A673 (cell line): Measurements from ENCODE around the gene HNF1B. TPM values are rescaled to one million over a fixed set of nuclear protein-coding genes. Genes with fewer than 3 reads are reported as not detected.

Experiments
- BruUV-seq: library from RNA; stranded (reverse); fragments of 400-500 nt; replicated peaks from 2 replicates; lab custom pipeline; 2021; lab: Mats Ljungman, UMichigan
- CTCF ChIA-PET: fragments of 300-600 bp; sonication (Branson Sonifier 250); formaldehyde crosslinking; loops from one replicate; lab custom pipeline; 2022; ENCODE audit warnings: antibody characterized with exemption; lab: Charles Lee
- POLR2A ChIA-PET: fragments of 300-600 bp; sonication (Branson Sonifier 250); formaldehyde crosslinking; loops from one replicate; lab custom pipeline; 2022; ENCODE audit warnings: antibody characterized with exemption; ENCODE audit not compliant: low non-redundant PET; lab: Charles Lee
- DNase-seq: peaks from one replicate; pipeline ENCODE4 v3.0.0-alpha.2; 2015; ENCODE audit warnings: low spot score
- H3K27ac ChIP-seq: fragments of 200-600 bp; sonication (generic); 2 replicates; pipeline ENCODE4 v1.5.1; 2016; ENCODE audit warnings: mixed run types, low read depth, mild to moderate bottlenecking, mixed read lengths, antibody characterized with exemption, low read length; ENCODE audit not compliant: poor library complexity, severe bottlenecking
- H3K27me3 ChIP-seq: fragments of 200-600 bp; sonication (generic); replicated peaks from 2 replicates; pipeline ENCODE4 v1.6.1; 2017; ENCODE audit warnings: mixed run types, low read depth, mild to moderate bottlenecking, mixed read lengths, antibody characterized with exemption, low read length; ENCODE audit not compliant: insufficient read depth, poor library complexity
- H3K36me3 ChIP-seq: fragments of 200-600 bp; sonication (generic); 2 replicates; pipeline ENCODE4 v1.6.1; 2016; ENCODE audit warnings: mixed run types, mild to moderate bottlenecking, mixed read lengths, antibody characterized with exemption, low read length; ENCODE audit not compliant: insufficient read depth, poor library complexity, severe bottlenecking
- H3K4me1 ChIP-seq: fragments of 200-600 bp; sonication (generic); 2 replicates; pipeline ENCODE4 v1.6.1; 2017; ENCODE audit warnings: mixed run types, mild to moderate bottlenecking, mixed read lengths, antibody characterized with exemption, low read length; ENCODE audit not compliant: insufficient read depth, poor library complexity, severe bottlenecking
- H3K4me3 ChIP-seq: fragments of 200-600 bp; sonication (generic); 2 replicates; pipeline ENCODE4 v1.5.1; 2016; ENCODE audit warnings: low read depth, mixed run types, mild to moderate bottlenecking, mixed read lengths, low read length; ENCODE audit not compliant: poor library complexity, severe bottlenecking
- H3K9me3 ChIP-seq: fragments of 200-600 bp; sonication (generic); 2 replicates; pipeline ENCODE4 v1.6.1; 2016; ENCODE audit warnings: mixed run types, low read depth, mild to moderate bottlenecking, mixed read lengths, antibody characterized with exemption, low read length; ENCODE audit not compliant: poor library complexity, severe bottlenecking
- EZH2 ChIP-seq: fragments of 200-600 bp; sonication (generic); IDR thresholded peaks from 2 replicates; pipeline ENCODE4 v1.6.1; 2017; ENCODE audit warnings: borderline replicate concordance, low read depth, mild to moderate bottlenecking, mixed read lengths, antibody characterized with exemption, low read length; ENCODE audit not compliant: poor library complexity, severe bottlenecking
- intact Hi-C: fragments of 100-400 bp; cut with micrococcal nuclease; formaldehyde crosslinking; loops from one replicate; pipeline ENCODE4 v1.10.0; 2022; ENCODE audit not compliant: unreplicated experiment
- total RNA-seq: library from RNA; stranded (reverse); gene quantifications from 2 replicates; pipeline ENCODE4 v1.2.3, GENCODE V29; 2021
- TF ChIP-seq, protein P1 (sequence below): fragments of 300-800, 200-600 bp; sonication (generic); conservative IDR thresholded peaks from 2 replicates; pipeline ENCODE4 v1.5.1; 2017; ENCODE audit warnings: low read depth, mild to moderate bottlenecking, antibody characterized with exemption, low read length, moderate library complexity, mixed read lengths

Gene HNF1B
- total RNA-seq, 1 experiment from 2014 or later, result not detected

GRCh38 chr17:37759014-37759637 is 14.3 kb upstream of the HNF1B start:
- Histone ChIP-seq H3K4me3 (no peak overlapping the region), H3K9me3 (no peaks in the 10 kb centered on the region), H3K36me3 (no peaks in the 10 kb centered on the region), H3K27ac (no peak overlapping the region), H3K4me1 (no peaks in the 10 kb centered on the region), H3K27me3 (peaks cover 11% of the 10 kb centered on the region)
- CTCF ChIA-PET, result no interaction called here
- no TSS peak for BruUV-seq
- intact Hi-C loops, result no loop called here
- POLR2A ChIA-PET, result no interaction called here
- DNase-seq, result no peak
- TF ChIP-seq, protein P1, sequence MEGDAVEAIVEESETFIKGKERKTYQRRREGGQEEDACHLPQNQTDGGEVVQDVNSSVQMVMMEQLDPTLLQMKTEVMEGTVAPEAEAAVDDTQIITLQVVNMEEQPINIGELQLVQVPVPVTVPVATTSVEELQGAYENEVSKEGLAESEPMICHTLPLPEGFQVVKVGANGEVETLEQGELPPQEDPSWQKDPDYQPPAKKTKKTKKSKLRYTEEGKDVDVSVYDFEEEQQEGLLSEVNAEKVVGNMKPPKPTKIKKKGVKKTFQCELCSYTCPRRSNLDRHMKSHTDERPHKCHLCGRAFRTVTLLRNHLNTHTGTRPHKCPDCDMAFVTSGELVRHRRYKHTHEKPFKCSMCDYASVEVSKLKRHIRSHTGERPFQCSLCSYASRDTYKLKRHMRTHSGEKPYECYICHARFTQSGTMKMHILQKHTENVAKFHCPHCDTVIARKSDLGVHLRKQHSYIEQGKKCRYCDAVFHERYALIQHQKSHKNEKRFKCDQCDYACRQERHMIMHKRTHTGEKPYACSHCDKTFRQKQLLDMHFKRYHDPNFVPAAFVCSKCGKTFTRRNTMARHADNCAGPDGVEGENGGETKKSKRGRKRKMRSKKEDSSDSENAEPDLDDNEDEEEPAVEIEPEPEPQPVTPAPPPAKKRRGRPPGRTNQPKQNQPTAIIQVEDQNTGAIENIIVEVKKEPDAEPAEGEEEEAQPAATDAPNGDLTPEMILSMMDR, result no peak
- TF ChIP-seq EZH2, result no peak

DNA sequence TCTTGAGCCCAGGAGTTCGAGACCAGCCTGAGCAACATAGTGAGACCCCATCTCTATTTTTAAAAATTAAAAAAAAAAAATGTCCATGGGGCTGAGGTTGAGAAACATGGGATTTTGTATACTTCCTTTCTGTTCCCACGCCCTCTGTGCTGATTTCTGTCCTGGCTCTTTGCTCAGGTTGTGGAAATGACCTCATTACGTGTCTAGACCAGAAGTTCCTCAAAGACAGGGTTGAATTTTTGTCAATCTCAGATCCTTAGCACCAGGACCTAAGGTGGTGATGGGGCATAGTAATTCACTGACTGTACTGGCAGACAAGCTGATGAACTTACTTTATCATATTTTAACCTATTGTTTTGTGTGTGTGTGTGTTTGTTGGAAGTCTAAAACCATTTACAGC is 11.2 kb upstream of the HNF1B start:
- no peak overlapping the region for H3K4me3 ChIP-seq
- ChIA-PET POLR2A (no interaction called here), CTCF (no interaction called here)
- BruUV-seq, result no TSS peak
- no peak for TF ChIP-seq EZH2
- TF ChIP-seq, protein P1, result no peak
- peaks cover 5% of the 10 kb centered on the region for H3K27me3 ChIP-seq
- H3K36me3 ChIP-seq, result no peaks in the 10 kb centered on the region
- DNase-seq, result no peak
- H3K27ac ChIP-seq, result no peak overlapping the region
- H3K4me1 ChIP-seq, result no peaks in the 10 kb centered on the region
- intact Hi-C loops, result no loop called here
- no peaks in the 10 kb centered on the region for H3K9me3 ChIP-seq

DNA sequence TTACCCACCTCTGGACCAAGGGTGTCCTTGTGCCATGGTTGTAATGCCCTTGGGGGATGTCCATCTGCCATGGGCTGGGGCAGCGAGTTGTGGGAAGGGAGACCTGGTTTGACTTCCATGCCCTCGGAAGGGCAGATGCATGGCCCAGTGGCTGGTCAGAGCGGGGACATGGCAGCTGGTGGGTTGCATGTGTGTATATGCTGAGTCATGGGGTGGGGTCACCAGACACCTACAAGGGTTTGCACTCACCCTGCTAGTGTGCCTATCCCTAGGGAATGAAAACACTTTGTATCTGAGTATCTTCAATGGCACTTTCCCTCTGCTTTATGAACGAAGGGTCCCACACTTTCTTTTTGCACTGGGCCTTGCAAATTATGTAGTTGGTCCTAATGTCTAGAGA is 10.6 kb upstream of the HNF1B start:
- DNase-seq, result no peak
- H3K27me3 ChIP-seq, result peaks cover 5% of the 10 kb centered on the region
- no TSS peak for BruUV-seq
- intact Hi-C loops, result no loop called here
- H3K27ac ChIP-seq, result no peak overlapping the region
- ChIA-PET POLR2A (no interaction called here), CTCF (no interaction called here)
- no peaks in the 10 kb centered on the region for H3K36me3 ChIP-seq
- no peak overlapping the region for H3K4me3 ChIP-seq
- no peaks in the 10 kb centered on the region for H3K9me3 ChIP-seq
- TF ChIP-seq, protein P1, result no peak
- TF ChIP-seq EZH2, result no peak
- no peaks in the 10 kb centered on the region for H3K4me1 ChIP-seq
